HEK293 (cell line): ENCODE results near the gene PPM1L.
A peak's percentile ranks its signal among the peaks of the same experiment; 100 is the strongest.

Source experiments
- CTCF ChIA-PET: fragments of 350-600 bp; formaldehyde crosslinking; extraction: SDS; loops from one replicate; lab custom pipeline; 2021; ENCODE audit warnings: antibody characterized with exemption; lab: Yijun Ruan, JAX
- POLR2A ChIA-PET: fragments of 300-600 bp; formaldehyde crosslinking; extraction: SDS; loops from one replicate; lab custom pipeline; 2020; ENCODE audit warnings: antibody characterized with exemption, inconsistent platforms; lab: Yijun Ruan, JAX
- H3K27ac ChIP-seq: fragments of 200-500 bp; sonication (Bioruptor generic); 2 replicates; pipeline ENCODE4 v1.5.1; 2014; ENCODE audit warnings: low read depth, low read length, control low read depth, inconsistent platforms; ENCODE audit errors: extremely low read depth
- H3K36me3 ChIP-seq, 2 experiments: fragments of 200-500 bp in 1 of 2; sonication (Bioruptor generic) in 1 of 2; 1 replicate in 1 of 2; 2 replicates in 1 of 2; pipeline ENCODE4 v1.5.1; 2014 to 2017; ENCODE audit warnings: inconsistent platforms in 2 of 2, low read length in 2 of 2; ENCODE audit not compliant: control insufficient read depth in 2 of 2, insufficient read depth in 1 of 2
- H3K4me1 ChIP-seq: fragments of 200-500 bp; sonication (Bioruptor generic); 2 replicates; pipeline ENCODE4 v1.5.1; 2014; ENCODE audit warnings: mild to moderate bottlenecking, low read length, inconsistent platforms; ENCODE audit not compliant: control insufficient read depth, insufficient read depth
- H3K4me3 ChIP-seq: 2 replicates; pipeline ENCODE4 v1.5.1; 2011; ENCODE audit warnings: low read depth, mild to moderate bottlenecking, control low read depth, low read length, moderate library complexity
- H3K9me3 ChIP-seq: fragments of 200-500 bp; sonication (Bioruptor generic); 2 replicates; pipeline ENCODE4 v1.5.1; 2014; ENCODE audit warnings: low read depth, low read length, inconsistent platforms; ENCODE audit not compliant: control insufficient read depth, insufficient read depth
- GLIS2 ChIP-seq: fragments of 450-650 bp; formaldehyde crosslinking; IDR thresholded peaks from 2 replicates; pipeline ENCODE4 v1.5.1; 2016; ENCODE audit warnings: missing biosample characterization, missing genetic modification characterization
- KLF1 ChIP-seq: fragments of 450-650 bp; formaldehyde crosslinking; IDR thresholded peaks from 2 replicates; pipeline ENCODE4 v1.5.1; 2016; ENCODE audit warnings: missing biosample characterization, missing genetic modification characterization
- MEIS1 ChIP-seq: sonication (generic); formaldehyde crosslinking; IDR thresholded peaks from 2 replicates; pipeline ENCODE4 v1.8.1; 2022; ENCODE audit warnings: missing genetic modification reagents, mild to moderate bottlenecking, borderline replicate concordance
- SCRT2 ChIP-seq: fragments of 450-650 bp; formaldehyde crosslinking; IDR thresholded peaks from 2 replicates; pipeline ENCODE4 v1.5.1; 2016; ENCODE audit warnings: missing biosample characterization, missing genetic modification characterization
- TRIM28 ChIP-seq: IDR thresholded peaks from 2 replicates; pipeline ENCODE4 v1.6.1; 2011; ENCODE audit warnings: low read length, control low read depth, borderline replicate concordance
- ZFP37 ChIP-seq: fragments of 450-650 bp; formaldehyde crosslinking; IDR thresholded peaks from 2 replicates; pipeline ENCODE4 v1.5.1; 2016; ENCODE audit warnings: missing biosample characterization, missing genetic modification characterization
- ZNF146 ChIP-seq: fragments of 450-650 bp; formaldehyde crosslinking; IDR thresholded peaks from 2 replicates; pipeline ENCODE4 v1.5.1; 2016; ENCODE audit warnings: missing biosample characterization, missing genetic modification characterization
- ZNF211 ChIP-seq: fragments of 450-650 bp; formaldehyde crosslinking; IDR thresholded peaks from 2 replicates; pipeline ENCODE4 v1.5.1; 2016; ENCODE audit warnings: low read depth, missing biosample characterization, missing genetic modification characterization
- ZNF248 ChIP-seq: fragments of 450-650 bp; formaldehyde crosslinking; IDR thresholded peaks from 2 replicates; pipeline ENCODE4 v1.5.1; 2017; ENCODE audit warnings: missing biosample characterization, missing genetic modification characterization
- ZNF274 ChIP-seq, 2 experiments: fragments of 200-500 bp in 1 of 2; fragments of 450-650 bp in 1 of 2; sonication (Bioruptor generic) in 1 of 2; formaldehyde crosslinking in 1 of 2; IDR thresholded peaks; 2 replicates each; pipeline versions ENCODE4 v1.5.1 to v1.6.1; 2014 to 2016; ENCODE audit warnings: borderline replicate concordance in 1 of 2, inconsistent platforms in 1 of 2, low read length in 1 of 2, missing biosample characterization in 1 of 2, missing genetic modification characterization in 1 of 2
- ZNF335 ChIP-seq: fragments of 450-650 bp; formaldehyde crosslinking; conservative IDR thresholded peaks from 2 replicates; pipeline ENCODE4 v1.5.1; 2016; ENCODE audit warnings: missing biosample characterization, missing genetic modification characterization
- ZNF341 ChIP-seq: fragments of 450-650 bp; formaldehyde crosslinking; IDR thresholded peaks from 2 replicates; pipeline ENCODE4; 2016; ENCODE audit warnings: low read depth, missing biosample characterization, missing genetic modification characterization
- ZNF404 ChIP-seq: fragments of 450-650 bp; formaldehyde crosslinking; IDR thresholded peaks from 2 replicates; pipeline ENCODE4 v1.5.1; 2017; ENCODE audit warnings: missing biosample characterization, missing genetic modification characterization
- ZNF585B ChIP-seq: fragments of 450-650 bp; formaldehyde crosslinking; IDR thresholded peaks from 2 replicates; pipeline ENCODE4 v1.5.1; 2016; ENCODE audit warnings: missing biosample characterization, missing genetic modification characterization
- ZNF610 ChIP-seq: fragments of 450-650 bp; formaldehyde crosslinking; IDR thresholded peaks from 2 replicates; pipeline ENCODE4 v1.5.1; 2016; ENCODE audit warnings: missing biosample characterization, missing genetic modification characterization, borderline replicate concordance
- ZNF677 ChIP-seq: fragments of 450-650 bp; IDR thresholded peaks from 2 replicates; pipeline ENCODE4 v1.5.0; 2018; ENCODE audit warnings: missing biosample characterization, mild to moderate bottlenecking, missing genetic modification characterization, moderate library complexity
- TF ChIP-seq, protein P1 (sequence below): fragments of 450-650 bp; formaldehyde crosslinking; IDR thresholded peaks from 2 replicates; pipeline ENCODE4 v1.5.0; 2017; ENCODE audit warnings: missing biosample characterization, missing genetic modification characterization, borderline replicate concordance
- TF ChIP-seq, protein P2 (sequence below): fragments of 450-650 bp; formaldehyde crosslinking; IDR thresholded peaks from 2 replicates; pipeline ENCODE4 v1.5.1; 2016; ENCODE audit warnings: missing biosample characterization, missing genetic modification characterization, borderline replicate concordance
- TF ChIP-seq, protein P3 (sequence below): fragments of 450-650 bp; formaldehyde crosslinking; IDR thresholded peaks from 2 replicates; pipeline ENCODE4 v1.5.1; 2017; ENCODE audit warnings: missing biosample characterization, missing genetic modification characterization
- TF ChIP-seq, protein P4 (sequence below): fragments of 450-650 bp; IDR thresholded peaks from 2 replicates; pipeline ENCODE4 v1.5.1; 2018; ENCODE audit warnings: missing biosample characterization, mild to moderate bottlenecking, missing genetic modification characterization

PPM1L gene

DNA sequence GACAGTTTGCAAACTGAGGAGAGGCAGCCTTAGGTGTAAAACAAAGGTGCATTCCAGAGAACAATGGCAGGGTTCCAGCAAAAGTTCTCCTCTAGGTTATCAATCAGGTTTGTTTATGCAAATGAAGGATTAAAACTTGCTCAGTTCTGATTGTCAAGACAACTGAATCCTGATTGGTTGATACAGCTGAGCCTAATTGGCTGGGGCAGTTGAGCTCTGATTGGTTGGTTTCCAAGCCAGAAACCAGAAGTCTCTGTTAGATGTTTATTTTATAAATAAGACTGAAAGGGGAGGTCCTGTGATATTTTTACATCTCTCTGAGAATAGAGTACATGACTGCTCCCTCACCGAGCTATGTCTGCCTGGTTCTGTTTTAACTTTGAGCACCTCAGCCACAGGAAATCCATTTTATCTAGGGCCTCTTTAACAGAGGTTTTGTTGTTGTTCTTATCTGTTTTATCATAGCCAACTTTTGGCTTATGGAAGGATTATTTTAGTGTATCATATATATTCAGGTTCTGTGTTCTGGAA, 37.8 kb downstream of the PPM1L start:
- no peak overlapping the region for H3K4me3 ChIP-seq
- H3K9me3 ChIP-seq, result no peaks in the 10 kb centered on the region
- peaks cover 12% of the 10 kb centered on the region for H3K4me1 ChIP-seq
- H3K36me3 ChIP-seq, result no peaks in the 10 kb centered on the region
- ChIA-PET CTCF (no interaction called here), POLR2A (interaction anchor here (1.5 kb wide), 1 partner anchor 38 kb away, joined by 3 read pairs; the partner anchor contains the start of gene PPM1L)
- H3K27ac ChIP-seq, result no peak overlapping the region
- TF ChIP-seq ZNF146 (tag by site-specific recombination) (no peak), ZNF211 (no peak)
- TF ChIP-seq, protein P1, sequence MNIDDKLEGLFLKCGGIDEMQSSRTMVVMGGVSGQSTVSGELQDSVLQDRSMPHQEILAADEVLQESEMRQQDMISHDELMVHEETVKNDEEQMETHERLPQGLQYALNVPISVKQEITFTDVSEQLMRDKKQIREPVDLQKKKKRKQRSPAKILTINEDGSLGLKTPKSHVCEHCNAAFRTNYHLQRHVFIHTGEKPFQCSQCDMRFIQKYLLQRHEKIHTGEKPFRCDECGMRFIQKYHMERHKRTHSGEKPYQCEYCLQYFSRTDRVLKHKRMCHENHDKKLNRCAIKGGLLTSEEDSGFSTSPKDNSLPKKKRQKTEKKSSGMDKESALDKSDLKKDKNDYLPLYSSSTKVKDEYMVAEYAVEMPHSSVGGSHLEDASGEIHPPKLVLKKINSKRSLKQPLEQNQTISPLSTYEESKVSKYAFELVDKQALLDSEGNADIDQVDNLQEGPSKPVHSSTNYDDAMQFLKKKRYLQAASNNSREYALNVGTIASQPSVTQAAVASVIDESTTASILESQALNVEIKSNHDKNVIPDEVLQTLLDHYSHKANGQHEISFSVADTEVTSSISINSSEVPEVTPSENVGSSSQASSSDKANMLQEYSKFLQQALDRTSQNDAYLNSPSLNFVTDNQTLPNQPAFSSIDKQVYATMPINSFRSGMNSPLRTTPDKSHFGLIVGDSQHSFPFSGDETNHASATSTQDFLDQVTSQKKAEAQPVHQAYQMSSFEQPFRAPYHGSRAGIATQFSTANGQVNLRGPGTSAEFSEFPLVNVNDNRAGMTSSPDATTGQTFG (tag by site-specific recombination), result no peak
- TF ChIP-seq, all 188 proteins: peak for 0

DNA sequence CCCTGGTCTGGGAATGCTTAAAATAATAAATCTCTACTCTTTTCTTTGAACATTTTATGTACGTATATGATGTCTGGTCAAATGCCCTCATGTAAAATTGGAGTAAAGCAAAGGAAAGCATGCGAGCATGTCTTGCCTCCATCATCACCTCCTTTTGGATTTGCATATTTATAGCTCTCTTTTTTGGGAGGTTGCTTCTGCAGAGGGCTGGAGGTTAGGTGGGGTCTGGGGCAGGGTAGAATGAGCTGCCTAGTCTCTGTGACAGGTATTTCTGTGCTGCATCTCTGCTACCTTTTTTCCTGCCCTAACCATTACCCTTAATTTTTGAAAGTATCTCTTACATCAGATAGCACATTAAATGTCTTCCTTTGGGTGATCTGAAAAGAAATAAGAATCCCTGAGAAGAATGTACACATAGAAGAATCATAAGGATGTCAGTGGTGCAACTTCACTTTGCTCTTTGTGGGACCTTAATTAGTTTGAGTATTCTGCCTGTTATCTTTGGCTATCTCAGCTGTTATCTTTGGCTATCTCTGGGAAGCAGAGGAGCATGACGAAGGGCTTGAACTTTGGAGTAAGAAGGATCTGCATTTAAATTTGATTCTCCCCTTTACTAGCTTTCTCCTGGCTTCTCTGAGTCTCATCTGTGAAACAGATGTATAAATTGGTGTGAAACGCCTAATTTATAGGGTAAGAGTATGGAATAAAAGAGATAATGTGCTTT, 40.2 kb downstream of the PPM1L start:
- CTCF ChIA-PET, result interaction anchor here (1.1 kb wide), 1 partner anchor 88 kb away, joined by 3 read pairs; no protein-coding TSS in a partner anchor
- Histone ChIP-seq H3K4me1 (peaks cover 12% of the 10 kb centered on the region), H3K4me3 (no peak overlapping the region), H3K27ac (no peak overlapping the region), H3K9me3 (no peaks in the 10 kb centered on the region)
- TF ChIP-seq ZNF341 (tag by site-specific recombination) (no peak), ZNF248 (tag by site-specific recombination) (no peak), GLIS2 (tag by site-specific recombination) (no peak), ZNF335 (tag by site-specific recombination) (peak; percentile 34; the same call in 1 of the 2 replicates), ZNF610 (no peak), TRIM28 (0 out of 2 replicates have a peak, but pooled peaks have one; percentile 59), KLF1 (tag by site-specific recombination) (no peak), ZFP37 (tag by site-specific recombination) (no peak), ZNF274 (IDR thresholded peaks at IDR 0.05; ENCODE audit: low read length) (no peak), ZNF274 (tag by site-specific recombination; IDR thresholded peaks at IDR 0.05; ENCODE audit: borderline replicate concordance) (no peak), ZNF677 (tag by site-specific recombination) (no peak), ZNF404 (tag by site-specific recombination) (no peak), MEIS1 (CRISPR knock-in tag) (no peak), ZNF585B (tag by site-specific recombination) (no peak), SCRT2 (no peak)
- TF ChIP-seq, protein P2, sequence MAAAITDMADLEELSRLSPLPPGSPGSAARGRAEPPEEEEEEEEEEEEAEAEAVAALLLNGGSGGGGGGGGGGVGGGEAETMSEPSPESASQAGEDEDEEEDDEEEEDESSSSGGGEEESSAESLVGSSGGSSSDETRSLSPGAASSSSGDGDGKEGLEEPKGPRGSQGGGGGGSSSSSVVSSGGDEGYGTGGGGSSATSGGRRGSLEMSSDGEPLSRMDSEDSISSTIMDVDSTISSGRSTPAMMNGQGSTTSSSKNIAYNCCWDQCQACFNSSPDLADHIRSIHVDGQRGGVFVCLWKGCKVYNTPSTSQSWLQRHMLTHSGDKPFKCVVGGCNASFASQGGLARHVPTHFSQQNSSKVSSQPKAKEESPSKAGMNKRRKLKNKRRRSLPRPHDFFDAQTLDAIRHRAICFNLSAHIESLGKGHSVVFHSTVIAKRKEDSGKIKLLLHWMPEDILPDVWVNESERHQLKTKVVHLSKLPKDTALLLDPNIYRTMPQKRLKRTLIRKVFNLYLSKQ (tag by site-specific recombination), result no peak
- TF ChIP-seq, protein P3, sequence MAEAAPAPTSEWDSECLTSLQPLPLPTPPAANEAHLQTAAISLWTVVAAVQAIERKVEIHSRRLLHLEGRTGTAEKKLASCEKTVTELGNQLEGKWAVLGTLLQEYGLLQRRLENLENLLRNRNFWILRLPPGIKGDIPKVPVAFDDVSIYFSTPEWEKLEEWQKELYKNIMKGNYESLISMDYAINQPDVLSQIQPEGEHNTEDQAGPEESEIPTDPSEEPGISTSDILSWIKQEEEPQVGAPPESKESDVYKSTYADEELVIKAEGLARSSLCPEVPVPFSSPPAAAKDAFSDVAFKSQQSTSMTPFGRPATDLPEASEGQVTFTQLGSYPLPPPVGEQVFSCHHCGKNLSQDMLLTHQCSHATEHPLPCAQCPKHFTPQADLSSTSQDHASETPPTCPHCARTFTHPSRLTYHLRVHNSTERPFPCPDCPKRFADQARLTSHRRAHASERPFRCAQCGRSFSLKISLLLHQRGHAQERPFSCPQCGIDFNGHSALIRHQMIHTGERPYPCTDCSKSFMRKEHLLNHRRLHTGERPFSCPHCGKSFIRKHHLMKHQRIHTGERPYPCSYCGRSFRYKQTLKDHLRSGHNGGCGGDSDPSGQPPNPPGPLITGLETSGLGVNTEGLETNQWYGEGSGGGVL (tag by site-specific recombination), result no peak
- TF ChIP-seq, protein P4, sequence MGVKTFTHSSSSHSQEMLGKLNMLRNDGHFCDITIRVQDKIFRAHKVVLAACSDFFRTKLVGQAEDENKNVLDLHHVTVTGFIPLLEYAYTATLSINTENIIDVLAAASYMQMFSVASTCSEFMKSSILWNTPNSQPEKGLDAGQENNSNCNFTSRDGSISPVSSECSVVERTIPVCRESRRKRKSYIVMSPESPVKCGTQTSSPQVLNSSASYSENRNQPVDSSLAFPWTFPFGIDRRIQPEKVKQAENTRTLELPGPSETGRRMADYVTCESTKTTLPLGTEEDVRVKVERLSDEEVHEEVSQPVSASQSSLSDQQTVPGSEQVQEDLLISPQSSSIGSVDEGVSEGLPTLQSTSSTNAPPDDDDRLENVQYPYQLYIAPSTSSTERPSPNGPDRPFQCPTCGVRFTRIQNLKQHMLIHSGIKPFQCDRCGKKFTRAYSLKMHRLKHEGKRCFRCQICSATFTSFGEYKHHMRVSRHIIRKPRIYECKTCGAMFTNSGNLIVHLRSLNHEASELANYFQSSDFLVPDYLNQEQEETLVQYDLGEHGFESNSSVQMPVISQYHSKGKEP (tag by site-specific recombination), result no peak
- TF ChIP-seq, all 188 proteins: peak for 2
- POLR2A ChIA-PET, result interaction anchor here (2.8 kb wide), 1 partner anchor 41 kb away, joined by 12 read pairs; the partner anchor contains the start of gene PPM1L
- H3K36me3 ChIP-seq, result no peaks in the 10 kb centered on the region
